ENCODE results near the gene TCERG1L.

Gene TCERG1L

DNA sequence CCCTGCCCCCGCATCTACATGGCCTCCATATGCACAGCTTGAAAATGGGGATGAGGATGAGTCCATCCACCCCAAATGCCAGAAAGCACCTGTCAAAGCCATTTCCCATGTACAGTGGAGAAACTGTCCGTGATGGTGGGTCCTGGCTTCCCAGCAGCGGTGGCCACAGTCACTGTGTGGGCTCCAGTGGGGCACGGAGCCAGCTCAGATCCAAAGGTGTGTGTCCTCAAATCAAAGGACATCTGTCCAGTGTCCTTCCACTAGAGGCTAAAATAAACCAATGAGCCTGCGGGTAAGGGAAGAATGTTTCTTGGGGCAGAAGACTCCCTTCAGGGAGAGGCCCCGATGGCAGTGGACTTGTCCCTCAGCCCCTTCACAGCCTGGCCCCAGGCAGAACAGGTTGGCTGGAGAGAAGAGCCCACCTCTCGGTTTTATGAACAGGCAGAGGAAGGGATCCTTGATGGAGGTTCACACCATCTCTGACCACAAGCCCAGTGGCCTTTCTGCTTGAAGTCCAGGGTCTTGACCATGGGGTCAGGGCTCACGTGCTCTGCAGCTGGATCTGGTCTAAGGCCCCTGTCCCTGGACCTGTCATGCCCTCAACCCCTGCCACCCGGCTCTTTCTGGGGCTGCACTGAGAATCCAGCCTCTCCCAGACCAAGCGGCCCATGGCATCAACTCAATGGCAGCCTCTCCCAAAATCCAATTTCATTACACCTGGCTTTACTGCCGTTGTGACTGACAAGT is 106.9 kb downstream of the TCERG1L start:
- no peak for DNase-seq

GRCh38 chr10:131203456-131204357 is 107.8 kb downstream of the TCERG1L start:
- no peak for DNase-seq

- DNase-seq: no peak
These were observed 108.5 kb downstream of the TCERG1L start for GRCh38 chr10:131202990-131203389.

- DNase-seq: no peak
These were observed 109.6 kb downstream of the TCERG1L start for GRCh38 chr10:131201741-131202515.

- no peak for DNase-seq
These were observed 110.6 kb downstream of the TCERG1L start for GRCh38 chr10:131200856-131201470.

DNA sequence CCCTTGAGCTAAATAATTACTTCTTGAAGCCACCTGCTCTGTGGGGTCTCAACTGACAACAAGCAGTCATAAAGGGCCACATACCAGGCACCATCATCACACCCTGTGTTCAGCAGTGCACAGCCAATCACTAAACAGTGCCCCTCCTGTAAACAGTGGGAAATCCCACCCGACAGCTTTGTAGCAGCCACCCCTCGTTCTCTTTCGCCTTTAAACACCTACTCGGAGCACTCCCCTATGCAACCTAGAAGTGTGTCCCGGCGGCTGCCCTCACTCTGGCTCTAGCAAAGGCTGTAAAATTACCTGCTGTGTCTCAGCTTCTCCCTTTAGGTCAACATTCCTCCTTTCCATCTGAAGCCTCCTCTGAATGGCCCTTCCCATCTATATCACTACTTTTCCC is 111.9 kb downstream of the TCERG1L start:
- DNase-seq: no peak

DNA sequence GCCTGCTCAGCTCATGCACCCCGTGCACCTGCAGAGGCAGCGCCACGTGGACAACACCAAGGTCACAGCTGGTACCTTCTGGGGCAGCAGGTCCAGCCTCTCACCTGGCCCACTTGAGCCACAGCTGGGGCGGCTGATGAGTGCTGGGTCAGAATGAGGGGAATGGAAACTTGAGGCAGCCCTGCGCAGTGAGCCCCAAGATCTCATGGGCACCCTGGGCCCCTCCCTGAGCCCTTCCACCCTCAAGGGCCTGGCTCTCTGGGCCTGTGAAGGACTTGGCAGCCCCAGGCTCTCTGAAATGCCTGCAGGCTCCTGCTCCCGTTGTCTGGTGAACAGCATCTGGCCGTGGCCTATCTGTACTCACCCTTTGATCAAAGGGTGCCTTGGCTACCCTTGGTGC is 112.7 kb downstream of the TCERG1L start:
- DNase-seq: no peak

DNA sequence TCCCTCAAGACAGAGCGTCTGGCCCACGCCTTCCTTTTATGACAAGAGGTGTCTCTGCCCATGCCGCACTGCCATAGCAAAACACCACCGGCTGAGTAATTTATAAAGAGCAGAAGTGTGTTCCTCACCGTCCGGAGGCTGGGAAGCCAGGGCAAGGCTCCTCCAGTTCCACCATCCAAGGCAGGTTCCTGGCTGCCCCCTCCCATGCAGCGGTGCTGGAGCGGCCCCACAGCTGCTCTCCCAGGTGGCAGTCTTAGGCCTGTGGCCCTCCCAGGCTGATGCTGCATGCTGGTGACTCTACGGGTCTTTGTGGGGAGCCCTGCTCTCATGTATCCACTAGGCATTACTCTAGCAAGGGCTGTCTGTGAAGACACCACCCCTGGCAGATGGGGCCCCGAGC is 113.1 kb downstream of the TCERG1L start:
- DNase-seq: no peak

GRCh38 chr10:131196176-131196885 is 115.2 kb downstream of the TCERG1L start:
- no peak for DNase-seq

GRCh38 chr10:131195558-131196159 is 115.9 kb downstream of the TCERG1L start:
- no peak for DNase-seq

GRCh38 chr10:131195116-131195515 is 116.4 kb downstream of the TCERG1L start:
- no peak for DNase-seq

DNA sequence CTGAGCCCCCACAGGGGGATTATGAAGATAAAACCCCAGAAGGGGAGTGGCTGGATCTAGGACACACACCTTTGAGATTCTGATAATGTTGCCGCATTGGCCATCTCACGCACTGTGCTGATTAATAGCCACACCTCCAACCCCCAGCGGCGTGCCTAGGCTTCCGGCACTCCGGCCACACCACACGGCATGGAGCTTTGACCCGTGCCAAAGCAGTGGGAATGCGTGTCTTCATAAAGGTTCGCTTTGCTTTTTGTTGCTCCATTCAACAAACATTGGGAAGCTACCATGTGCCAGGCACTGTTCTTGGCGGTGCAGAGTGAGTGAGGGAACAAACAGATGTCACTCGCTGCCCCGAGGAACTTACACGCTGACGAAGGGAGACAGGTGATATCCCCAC is 117.6 kb downstream of the TCERG1L start:
- DNase-seq: no peak

- no peak for DNase-seq
These were observed 123.0 kb downstream of the TCERG1L start for GRCh38 chr10:131188494-131188893.

DNA sequence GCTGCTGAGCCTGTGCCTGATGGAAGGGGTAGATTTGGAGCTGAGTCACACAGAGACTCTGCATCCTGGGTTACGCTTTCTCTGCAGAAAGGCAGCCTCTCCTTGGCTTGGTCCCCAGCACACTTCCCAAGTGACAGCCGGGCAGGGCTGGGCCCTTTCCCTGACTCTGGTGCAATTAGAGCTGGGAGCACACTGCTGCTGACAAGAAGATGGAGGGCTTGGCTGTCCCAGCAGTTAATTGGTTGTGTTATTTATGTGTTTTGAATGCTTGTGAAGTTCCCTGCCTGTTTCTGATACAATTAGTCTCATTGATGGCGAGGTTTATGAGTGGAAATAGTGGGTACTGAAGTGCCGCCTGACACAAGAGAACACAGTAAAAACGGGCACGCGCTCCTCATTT is 123.6 kb downstream of the TCERG1L start:
- DNase-seq: no peak

DNA sequence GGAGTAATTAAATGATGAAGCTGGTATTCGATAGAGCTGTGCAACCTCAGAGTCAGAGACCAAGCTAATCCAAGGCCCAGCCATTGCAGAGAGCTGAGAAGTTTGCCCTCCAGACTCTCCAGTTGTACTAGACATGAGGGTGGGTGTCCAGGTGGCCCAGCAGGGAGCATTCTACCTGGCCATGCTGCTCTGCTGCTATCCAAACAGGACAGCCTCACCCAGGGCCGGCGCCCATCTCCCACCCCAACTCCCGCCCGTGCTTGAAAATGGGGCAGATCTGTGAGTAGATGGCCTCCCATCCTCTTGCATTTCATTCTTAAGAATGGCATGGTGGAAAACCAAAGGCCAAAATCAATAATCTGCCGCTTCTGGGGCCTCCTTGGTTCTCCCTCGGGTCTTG is 124.2 kb downstream of the TCERG1L start:
- DNase-seq: no peak

DNA sequence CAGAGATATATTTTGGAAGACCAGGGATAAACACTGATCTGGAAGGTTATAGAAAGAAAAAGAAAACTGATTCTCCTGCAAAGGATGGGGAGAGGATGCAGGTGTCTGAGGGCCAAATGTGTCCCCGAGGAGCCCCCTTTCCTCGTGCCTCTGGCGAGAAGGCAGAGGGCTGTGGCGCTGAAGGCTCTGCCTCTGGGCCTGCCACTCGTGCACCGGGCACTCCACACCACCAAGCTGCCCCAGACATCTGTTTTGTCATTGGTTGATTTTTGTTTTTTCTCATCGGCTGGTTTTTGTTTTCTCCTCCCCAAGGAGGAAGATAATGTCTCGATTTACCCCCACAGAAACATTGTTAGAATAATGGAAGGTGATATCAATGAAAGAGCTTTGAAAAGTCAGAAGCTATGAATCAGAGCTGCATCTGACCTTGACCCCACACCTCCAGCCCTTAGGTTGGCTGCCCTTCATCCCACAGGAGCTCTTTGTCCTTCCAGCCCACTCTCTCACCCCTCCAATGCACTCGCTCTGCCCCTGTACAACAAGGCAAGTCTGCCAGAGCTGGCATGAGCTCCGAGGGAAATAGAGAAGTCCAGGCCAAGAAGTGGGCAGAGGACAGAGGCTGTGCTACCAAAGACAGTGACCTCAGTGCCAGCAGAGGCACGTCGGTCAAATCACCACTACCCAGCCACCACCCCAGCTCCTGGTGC is 124.8 kb downstream of the TCERG1L start:
- DNase-seq: no peak

GRCh38 chr10:131184503-131184902 is 127.0 kb downstream of the TCERG1L start:
- no peak for DNase-seq

GRCh38 chr10:131183546-131184045 is 127.9 kb downstream of the TCERG1L start:
- no peak for DNase-seq

DNA sequence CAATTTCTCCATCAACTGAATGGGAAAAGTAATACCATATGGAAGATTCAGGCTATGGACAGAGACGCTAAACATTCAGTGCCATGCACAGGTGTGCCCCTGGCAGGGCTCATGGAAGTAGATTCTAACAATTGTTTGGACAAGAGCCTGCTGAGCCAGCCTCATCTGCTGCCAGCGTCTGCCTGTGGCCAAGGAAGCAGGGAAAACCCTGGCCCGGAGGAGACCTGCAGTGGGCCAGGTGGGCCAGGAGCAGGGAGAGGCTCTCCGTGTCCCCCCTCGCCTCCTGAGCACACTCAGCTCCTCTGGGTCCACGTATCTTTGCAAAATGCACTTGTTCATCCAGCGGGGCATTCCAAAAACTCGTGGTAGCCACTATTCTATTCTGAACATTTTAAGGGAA is 130.1 kb downstream of the TCERG1L start:
- no peak for DNase-seq

GRCh38 chr10:131180740-131181415 is 130.6 kb downstream of the TCERG1L start:
- DNase-seq: no peak
